Lung microvascular endothelial cell (primary cell): ENCODE results near the gene HSD17B1. TPM values are rescaled to one million over a fixed set of nuclear protein-coding genes. Genes with fewer than 3 reads are reported as not detected.
A peak's percentile ranks its signal among the peaks of the same experiment; 100 is the strongest.
"Not testable (repeated sequence)": the region's sequence is repeated elsewhere in the genome, so short reads cannot be mapped to it uniquely, and the experiment has no call there.

Experiments
- DNase-seq, 2 donors: peaks; one replicate each; pipeline versions ENCODE4 v3.0.0 to v3.0.0-alpha.2; 2010; ENCODE audit warnings: low read depth in 2 of 2
- total RNA-seq: library from RNA; depleted of rRNA; stranded (reverse); fragments of >200 nt; gene quantifications from 2 replicates; pipeline ENCODE4 v1.2.1, GENCODE V29; 2014

The HSD17B1 gene
- total RNA-seq, 1 donor from 2014 or later: 1.8 TPM

DNA sequence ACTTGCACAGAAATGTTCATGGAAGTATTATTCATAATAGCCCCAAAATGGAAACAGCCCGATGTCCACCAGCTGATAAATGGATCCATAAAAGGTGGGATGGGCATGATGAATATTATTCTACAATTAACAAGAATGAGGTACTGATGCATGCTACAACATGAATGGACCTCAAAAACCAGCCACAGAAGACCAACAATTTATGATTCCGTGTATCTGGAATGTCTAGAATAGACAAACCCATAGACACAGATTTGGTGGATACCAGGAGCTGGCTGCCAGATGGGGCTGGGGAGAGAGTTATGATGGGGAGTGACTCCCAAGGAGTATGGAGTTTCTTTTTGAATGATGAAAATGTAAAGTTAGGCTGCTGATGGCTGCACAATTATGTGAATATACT lies 27.5 kb upstream of the HSD17B1 start:
- no peak for DNase-seq

DNA sequence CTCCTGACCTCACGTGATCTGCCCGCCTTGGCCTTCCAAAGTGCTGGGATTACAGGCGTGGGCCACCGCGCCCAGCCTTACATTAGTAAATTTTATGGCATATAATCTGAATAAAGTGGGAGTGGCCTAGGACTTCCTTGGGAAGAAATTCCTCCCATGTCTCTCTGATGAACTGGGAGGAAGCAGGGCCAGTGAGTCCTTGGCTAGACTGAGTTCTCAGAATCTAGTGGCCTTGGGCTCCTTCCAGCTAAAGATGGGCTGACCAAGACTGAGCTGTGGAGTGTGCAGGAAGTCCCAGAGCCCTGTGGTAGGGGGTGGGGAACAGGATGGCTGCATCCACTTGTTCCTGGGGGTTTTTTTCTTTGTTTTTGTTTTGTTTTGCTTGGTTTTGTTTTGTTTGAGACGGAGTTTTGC lies 26.7 kb upstream of the HSD17B1 start:
- peak in 1 of 2 donors; percentile 85 for DNase-seq

DNA sequence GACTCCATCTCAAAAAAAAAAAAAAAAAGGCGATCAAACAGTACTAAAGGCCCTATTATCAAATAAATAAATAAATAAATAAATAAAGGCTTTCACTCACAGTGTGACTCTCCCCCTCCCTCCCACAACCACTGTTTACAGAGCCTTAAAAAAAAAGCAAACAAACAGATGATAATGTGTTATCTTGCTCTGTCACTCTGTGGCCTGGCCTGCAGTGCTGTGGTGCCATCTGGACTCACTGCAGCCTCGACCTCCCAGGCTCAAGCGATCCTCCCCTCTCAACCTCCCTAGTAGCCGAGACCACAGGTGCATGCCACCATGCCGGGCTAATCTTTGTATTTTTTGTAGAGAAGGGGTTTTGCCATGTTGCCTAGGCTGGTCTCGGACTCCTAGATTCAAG lies 24.8 kb upstream of the HSD17B1 start:
- DNase-seq: no peak

DNA sequence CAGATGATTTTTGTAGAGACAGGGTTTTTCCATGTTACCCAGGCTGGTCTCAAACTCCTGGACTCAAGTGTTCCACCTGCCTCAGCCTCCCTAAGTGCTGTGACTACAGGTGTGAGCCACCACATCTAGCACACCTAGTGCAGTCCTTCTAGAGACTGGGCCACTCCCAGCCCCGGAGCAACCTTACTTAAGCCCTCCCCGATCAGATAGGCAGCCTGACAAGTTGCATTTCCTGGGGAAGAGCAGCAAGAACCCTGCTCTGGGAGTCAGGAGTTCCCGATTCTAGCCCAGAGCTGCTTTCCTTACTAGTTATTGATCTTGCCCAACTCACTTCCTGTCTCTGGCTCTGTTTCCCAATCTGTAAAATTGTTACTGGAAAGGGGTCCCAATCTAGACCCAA lies 23.7 kb upstream of the HSD17B1 start:
- no peak for DNase-seq

DNA sequence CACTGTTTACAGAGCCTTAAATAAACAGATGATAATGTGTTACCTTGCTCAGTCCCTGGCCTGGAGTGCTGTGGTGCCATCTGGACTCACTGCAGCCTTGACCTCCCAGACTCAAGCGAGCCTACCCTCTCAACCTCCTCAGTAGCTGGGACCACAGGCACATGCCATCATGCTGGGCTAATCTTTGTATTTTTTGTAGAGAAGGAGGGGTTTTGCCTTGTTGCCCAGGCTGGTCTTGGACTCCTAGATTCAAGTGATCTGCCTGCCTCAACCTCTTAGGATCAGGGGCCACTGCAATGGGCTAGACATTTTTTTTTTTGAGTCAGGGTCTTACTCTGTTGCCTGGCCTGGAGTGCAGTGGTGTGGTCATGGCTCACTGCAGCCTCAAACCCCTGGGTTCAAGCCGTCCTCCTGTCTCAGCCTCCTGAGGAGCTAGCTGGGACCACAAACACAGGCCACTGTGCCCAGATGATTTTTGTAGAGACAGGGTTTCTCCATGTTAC lies 21.7 kb upstream of the HSD17B1 start:
- no peak for DNase-seq

DNA sequence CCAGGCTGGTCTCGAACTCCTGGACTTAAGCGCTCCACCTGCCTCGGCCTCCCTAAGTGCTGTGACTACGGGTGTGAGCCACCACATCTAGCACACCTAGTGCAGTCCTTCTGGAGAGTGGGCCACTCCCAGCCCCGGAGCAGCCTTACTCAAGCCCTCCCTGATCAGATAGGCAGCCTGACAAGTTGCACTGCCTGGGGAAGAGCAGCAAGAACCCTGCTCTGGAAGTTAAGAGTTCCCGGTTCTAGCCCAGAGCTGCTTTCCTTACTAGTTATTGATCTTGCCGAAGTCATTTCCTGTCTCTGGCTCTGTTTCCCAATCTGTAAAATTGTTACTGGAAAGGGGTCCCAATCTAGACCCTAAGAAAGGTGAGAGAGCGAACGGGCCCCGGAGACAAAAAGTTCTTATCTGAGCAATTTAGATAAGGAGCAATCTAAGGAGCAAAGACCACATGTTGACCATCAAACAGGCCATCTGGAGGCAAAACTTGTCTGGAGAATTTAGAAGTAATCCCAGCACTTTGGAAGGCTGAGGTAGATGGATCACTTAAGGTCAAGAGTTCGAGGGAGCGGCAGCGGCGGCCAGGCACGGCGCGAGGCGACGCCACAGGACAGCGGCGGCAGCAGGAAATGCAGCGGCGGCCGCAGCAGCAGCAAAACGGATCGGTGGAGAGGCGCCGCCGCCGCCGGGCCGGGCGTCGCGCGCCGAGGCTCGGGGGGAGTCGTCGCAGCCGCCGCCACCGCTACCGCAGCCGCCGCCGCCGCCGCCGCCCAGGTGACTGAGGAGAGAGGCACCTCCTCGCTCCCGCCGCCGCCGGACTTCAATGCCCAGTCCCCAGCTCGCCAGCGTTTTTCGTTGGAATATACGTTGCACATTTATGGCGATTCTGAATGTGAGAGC lies 21.0 kb upstream of the HSD17B1 start:
- DNase-seq: peak; percentile 64 to 65

DNA sequence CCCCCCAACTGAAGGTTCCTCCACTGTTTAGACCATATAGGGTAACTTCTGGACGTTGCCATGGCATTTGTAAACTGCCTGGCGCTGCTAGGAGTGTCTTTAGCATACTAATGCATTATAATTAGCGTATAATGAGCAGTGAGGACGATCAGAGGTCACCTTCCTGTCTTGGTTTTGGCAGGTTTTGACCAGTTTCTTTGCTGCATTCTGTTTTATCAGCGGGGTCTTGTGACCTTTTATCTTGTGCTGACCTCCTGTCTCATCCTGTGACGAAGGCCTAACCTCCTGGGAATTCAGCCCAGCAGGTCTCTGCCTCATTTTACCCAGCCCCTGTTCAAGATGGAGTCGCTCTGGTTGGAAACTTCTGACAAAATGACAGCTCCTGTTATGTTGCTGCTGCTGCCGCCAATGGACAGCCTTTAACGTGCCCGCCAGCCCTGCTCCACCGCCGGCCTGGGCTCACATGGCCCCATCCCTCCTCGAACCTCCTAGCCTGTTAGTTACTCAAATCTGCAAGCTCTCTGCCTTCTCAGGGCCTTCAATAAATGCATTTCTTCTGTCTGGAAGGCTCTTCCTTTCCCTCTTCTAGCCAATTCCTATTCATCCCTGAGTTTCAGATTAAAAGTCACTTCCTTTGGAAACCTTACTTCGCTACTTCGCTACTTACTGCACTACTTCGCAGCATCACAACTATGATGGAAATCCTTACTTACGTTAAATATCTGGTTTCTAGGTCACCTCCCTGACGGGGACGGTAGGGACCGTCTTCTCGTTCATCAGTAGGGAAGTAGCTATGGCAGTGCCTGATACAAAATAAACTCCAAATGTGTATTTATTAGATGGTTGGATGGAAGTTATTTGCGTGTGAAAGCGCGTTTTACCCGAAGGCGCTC lies 17.3 kb upstream of the HSD17B1 start:
- no peak for DNase-seq

DNA sequence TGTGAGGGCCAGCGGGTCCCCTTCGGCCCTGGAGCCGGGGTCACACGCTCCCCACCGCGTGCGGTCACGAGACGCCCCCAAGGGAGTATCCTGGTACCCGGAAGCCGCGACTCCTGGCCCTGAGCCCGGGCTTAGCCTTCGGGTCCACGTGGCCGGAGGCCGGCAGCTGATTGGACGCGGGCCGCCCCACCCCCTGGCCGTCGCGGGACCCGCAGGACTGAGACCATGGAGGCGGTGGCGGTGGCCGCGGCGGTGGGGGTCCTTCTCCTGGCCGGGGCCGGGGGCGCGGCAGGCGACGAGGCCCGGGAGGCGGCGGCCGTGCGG lies 16.7 kb upstream of the HSD17B1 start, which contains the start of gene NAGLU:
Gene NAGLU (plus strand): TSS at position 194 of the 324 bp plus-strand sequence. CDS start 32 bp downstream, at position 226.
- peak; percentile 89 to 92 for DNase-seq

DNA sequence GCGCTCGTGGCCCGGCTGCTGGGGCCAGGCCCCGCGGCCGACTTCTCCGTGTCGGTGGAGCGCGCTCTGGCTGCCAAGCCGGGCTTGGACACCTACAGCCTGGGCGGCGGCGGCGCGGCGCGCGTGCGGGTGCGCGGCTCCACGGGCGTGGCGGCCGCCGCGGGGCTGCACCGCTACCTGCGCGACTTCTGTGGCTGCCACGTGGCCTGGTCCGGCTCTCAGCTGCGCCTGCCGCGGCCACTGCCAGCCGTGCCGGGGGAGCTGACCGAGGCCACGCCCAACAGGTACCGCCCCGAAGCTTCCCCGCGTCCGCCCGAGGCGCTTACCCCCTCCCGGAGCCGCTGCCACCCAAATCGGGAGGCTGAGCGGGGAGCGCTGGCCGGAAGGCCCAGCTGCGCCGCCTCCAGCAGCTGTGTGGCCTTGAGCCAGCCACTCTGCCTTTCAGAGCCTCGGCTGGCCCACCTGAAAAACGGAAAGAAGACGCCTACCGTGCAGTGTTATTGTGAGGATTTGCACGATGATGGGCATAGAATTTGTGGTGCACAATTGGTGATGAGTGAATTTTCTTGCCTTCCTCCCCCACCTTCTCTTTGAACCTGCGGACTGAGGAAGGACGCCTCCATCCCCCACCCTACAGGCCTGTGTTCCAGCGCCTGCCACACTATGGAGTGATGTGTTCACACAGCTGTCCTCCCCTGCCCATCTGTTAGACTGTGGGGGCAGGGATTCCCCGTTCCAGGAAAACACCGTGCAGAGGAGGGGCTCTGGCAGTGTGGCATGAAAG lies 16.2 kb upstream of the HSD17B1 start:
- DNase-seq: peak; percentile 71 to 72

DNA sequence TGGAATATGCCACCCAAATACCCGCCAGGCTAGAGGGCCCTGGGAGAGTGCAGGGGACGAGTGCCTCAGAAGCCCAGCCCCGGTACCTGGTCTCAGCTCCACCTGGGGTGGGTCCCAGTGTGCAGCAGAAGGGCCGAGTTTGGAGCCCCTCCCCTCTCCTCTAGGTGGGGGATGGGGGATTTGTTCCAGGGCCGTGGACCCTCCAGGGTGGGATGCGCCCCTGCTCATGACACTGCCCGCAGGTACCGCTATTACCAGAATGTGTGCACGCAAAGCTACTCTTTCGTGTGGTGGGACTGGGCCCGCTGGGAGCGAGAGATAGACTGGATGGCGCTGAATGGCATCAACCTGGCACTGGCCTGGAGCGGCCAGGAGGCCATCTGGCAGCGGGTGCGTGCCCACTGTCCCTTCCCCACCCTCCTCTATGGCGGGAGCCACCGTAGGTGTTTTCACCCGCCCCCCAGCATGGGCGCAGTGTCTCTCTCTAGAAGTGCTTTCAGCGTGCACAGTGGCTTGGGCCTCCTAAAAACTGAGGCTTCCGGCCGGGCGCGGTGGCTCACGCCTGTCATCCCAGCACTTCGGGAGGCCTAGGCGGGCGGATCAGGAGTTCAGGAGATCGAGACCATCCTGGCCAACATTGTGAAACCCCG lies 15.4 kb upstream of the HSD17B1 start:
- DNase-seq: no peak

DNA sequence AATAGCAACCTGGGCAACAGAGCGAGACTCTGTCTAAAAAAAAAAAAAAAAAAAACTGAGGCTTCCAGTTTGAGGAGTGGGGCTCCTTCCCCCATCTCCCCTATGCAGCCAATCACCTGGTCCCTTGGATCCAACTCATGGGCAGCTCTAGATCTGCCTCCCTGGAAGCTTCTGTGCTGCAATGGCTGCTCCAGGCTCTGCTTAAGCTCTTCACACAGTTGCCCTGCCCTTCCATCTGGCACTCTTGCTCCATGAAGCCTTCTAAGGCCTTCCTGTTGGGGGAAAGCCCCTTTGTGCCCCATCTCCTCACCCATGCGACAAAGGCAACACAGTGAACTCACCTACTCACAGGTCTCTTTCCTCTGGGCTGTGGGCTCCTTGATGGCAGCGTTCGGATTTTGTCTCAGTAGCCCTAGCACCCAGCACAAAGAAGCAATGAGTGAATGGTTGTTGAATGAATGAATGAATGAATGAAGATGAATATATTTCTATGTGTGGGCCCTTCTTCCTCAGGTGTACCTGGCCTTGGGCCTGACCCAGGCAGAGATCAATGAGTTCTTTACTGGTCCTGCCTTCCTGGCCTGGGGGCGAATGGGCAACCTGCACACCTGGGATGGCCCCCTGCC lies 14.8 kb upstream of the HSD17B1 start:
- no peak for DNase-seq

DNA sequence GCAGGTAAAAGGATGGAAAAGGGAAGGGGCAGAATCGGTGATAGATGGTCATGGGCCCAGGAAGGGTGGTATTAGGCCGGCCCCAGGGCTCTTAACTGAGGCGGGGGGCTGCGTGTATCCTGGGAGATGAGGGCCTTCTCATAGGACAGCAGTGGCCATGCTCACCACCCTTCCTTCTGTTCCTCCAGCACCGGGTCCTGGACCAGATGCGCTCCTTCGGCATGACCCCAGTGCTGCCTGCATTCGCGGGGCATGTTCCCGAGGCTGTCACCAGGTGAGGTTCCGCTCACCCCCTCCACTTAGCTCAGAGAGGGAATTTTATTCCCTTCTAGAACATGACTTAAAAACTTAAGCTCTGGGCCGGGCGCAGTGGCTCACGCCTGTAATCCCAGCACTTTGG lies 14.2 kb upstream of the HSD17B1 start:
- DNase-seq: no peak

DNA sequence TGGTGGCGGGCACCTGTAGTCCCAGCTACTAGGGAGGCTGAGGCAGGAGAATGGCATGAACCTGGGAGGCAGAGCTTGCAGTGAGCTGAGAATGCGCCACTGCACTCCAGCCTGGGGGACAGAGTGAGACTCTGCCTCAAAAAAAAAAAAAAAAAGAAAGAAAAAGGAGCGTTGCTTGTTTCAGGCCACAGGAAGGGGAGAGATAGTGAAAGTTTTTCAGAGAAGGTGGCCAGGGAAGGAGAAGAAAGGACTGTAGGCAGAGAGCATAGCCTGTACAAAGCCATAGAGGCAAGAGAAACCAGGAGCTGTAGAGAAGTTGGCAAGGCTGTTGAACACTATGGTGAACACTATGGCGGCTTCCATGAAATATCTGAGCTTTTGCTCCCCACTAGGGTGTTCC lies 12.2 kb upstream of the HSD17B1 start:
- DNase-seq: not testable (repeated sequence)

DNA sequence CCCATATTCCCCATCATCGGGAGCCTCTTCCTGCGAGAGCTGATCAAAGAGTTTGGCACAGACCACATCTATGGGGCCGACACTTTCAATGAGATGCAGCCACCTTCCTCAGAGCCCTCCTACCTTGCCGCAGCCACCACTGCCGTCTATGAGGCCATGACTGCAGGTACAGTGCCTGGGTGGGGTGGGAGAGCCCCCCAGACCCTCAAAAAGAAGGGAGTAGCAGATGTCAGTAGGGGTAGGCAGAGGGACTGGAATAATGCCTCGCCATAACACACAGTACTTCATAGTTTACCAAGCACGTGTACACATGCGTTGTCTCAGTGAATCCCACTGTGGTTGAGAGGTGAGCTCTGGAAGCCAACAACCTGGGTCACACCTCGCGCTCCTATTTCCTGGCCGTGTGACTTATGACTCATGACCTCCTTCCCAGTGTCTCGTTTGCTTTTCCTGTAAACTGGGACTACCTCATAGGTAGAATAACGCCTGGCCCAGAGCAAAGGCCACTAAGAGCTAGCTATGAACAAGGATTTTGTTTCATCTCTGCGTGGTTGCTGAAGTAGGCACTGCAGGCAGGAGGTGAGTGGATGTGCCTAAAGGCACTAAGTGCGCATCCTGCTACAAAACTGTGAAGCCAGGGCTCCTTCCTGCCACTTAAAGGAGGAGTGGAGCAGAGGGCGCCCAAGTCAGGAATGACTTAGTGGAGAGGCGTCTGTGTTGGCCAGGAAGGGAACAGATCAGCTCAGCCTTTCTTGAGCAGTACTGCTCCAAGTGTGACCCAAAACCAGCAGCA lies 11.5 kb upstream of the HSD17B1 start:
- peak; percentile 33 to 41 for DNase-seq

DNA sequence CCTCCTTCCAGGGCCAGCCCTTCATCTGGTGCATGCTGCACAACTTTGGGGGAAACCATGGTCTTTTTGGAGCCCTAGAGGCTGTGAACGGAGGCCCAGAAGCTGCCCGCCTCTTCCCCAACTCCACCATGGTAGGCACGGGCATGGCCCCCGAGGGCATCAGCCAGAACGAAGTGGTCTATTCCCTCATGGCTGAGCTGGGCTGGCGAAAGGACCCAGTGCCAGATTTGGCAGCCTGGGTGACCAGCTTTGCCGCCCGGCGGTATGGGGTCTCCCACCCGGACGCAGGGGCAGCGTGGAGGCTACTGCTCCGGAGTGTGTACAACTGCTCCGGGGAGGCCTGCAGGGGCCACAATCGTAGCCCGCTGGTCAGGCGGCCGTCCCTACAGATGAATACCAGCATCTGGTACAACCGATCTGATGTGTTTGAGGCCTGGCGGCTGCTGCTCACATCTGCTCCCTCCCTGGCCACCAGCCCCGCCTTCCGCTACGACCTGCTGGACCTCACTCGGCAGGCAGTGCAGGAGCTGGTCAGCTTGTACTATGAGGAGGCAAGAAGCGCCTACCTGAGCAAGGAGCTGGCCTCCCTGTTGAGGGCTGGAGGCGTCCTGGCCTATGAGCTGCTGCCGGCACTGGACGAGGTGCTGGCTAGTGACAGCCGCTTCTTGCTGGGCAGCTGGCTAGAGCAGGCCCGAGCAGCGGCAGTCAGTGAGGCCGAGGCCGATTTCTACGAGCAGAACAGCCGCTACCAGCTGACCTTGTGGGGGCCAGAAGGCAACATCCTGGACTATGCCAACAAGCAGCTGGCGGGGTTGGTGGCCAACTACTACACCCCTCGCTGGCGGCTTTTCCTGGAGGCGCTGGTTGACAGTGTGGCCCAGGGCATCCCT lies 9.3 kb upstream of the HSD17B1 start:
- DNase-seq: no peak

DNA sequence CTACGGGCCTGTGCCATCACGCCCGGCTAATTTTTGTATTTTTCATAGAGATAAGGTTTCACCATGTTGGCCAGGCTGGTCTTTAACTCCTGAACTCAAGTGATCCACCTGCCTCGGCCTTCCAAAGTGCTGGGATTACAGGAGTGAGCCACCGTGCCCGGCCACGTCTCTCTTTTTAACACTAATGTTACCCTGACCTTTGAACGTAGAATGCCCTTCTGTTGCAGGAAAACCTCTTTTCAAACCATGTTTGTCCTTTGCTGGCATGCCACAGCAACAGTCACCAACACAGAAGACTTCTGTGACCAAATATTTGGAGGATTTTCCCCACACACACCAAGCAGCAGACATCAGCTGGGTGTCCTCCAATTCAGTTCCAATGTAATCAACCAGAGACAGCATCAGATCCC lies 7.8 kb upstream of the HSD17B1 start:
- no peak for DNase-seq

DNA sequence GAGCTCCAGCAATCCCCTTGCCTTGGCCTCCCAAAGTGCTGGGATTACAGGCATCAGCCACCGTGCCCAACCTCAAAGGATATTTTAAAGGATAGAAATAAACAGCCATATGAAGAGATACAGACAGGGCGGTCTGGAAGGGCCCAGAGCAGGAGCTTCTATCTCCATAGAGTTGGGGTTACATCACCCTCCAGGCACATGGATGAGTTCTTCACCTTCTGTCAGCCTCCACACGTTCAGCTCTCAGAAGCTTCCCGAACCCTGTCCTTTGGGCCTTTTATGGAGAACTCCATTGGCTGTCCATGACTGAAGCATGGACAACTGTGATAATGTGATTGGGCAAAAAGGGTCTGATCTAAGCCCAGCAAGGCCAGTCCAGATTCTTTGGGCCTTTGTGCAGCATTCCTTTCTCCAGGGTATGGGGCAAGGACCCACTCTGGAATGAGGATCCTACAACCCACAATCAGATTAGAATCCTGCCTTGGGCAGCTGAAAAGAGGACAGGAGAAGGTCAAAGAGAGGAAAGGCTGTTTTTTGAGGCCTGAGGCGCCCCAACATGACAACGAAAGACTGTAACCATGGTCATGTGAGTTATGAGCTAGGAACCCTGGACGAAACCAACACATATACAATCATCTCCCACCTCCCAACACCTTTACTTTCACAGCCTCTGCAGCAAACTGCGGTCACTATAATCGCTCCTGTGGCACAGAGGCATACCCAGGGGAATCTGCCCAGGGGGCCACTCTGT lies 6.8 kb upstream of the HSD17B1 start:
- not testable (repeated sequence) for DNase-seq

DNA sequence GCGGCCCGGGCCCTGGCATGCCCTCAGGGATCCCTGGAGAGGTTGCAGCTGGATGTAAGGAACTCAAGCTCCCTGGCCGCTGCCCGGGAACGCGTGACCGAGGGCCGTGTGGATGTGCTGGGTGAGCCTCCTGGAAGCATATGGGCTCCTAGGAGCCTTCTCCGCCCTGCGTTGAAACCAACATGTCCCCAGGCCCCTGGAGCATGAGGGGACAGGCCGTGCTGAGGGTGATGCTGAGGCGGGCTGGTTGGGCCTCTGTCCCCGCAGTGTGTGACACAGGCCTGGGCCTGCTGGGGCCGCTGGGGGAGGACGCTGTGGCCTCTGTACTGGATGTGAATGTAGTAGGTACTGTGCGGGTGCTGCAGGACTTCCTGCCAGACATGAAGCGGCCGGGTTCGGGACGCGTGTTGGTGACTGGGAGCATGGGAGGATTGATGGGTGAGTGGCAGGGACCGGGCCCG lies 5.7 kb upstream of the HSD17B1 start:
- DNase-seq: no peak
